Measurements from ENCODE around the gene PCDHGB3. TPM values are rescaled to one million over a fixed set of nuclear protein-coding genes. Genes with fewer than 3 reads are reported as not detected.
"Not testable (repeated sequence)": the region's sequence is repeated elsewhere in the genome, so short reads cannot be mapped to it uniquely, and the experiment has no call there.

Gene PCDHGB3
- total and polyA plus RNA-seq, 7 donors = under 0.01 to 16.1 (median 6.1) TPM; not detected in 1

GRCh38 chr5:141343242-141343952, 26.6 kb upstream of the PCDHGB3 start, which contains the start of gene PCDHGA3:
PCDHGA3 (plus strand) TSS chr5:141343829; CDS start chr5:141344034, 205 bp downstream.
- H3K36me3 ChIP-seq = no peaks in the 10 kb centered on the region
- H3K27me3 ChIP-seq = peaks cover 0 to 37% (median 0%) of the 10 kb centered on the region in 3 donors
- H3K4me3 ChIP-seq = peak within 1 kb of the TSS in 2 of 4 donors; percentile 13 to 22
- DNase-seq = no peak
- intact Hi-C loops (cut with DNase I) = no loop called here
- WGBS, 2 donors = 33 to 37% methylated on average over 9 of the region's 9 CpGs
- no peak within 1 kb of the TSS for H3K27ac ChIP-seq
- no peak for TF ChIP-seq CTCF (IDR thresholded peaks at IDR 0.05)
- TF ChIP-seq POLR2A (IDR thresholded peaks at IDR 0.05) = no peak
- no peak for TF ChIP-seq EP300 (IDR thresholded peaks at IDR 0.05)
- TF ChIP-seq POLR2AphosphoS5 (IDR thresholded peaks at IDR 0.05) = no peak
- peaks cover 31 to 88% (median 54%) of the 10 kb centered on the region in 4 donors for H3K9me3 ChIP-seq
- no peaks in the 10 kb centered on the region for H3K4me1 ChIP-seq

- H3K9me3 ChIP-seq = peaks cover 26 to 86% (median 51%) of the 10 kb centered on the region in 4 donors
- H3K27ac ChIP-seq = no peak overlapping the region
- peak overlapping the region in 2 of 4 donors; percentile 13 to 22 for H3K4me3 ChIP-seq
- peaks cover 0 to 43% (median 0%) of the 10 kb centered on the region in 3 donors for H3K27me3 ChIP-seq
- WGBS, 2 donors = 36 to 60% methylated on average over 31 of the region's 31 CpGs
- H3K4me1 ChIP-seq = no peaks in the 10 kb centered on the region
- intact Hi-C loops (cut with DNase I) = no loop called here
- DNase-seq = no peak
- no peaks in the 10 kb centered on the region for H3K36me3 ChIP-seq
- TF ChIP-seq POLR2A (IDR thresholded peaks at IDR 0.05) (no peak), CTCF (IDR thresholded peaks at IDR 0.05) (no peak), POLR2AphosphoS5 (IDR thresholded peaks at IDR 0.05) (no peak), EP300 (IDR thresholded peaks at IDR 0.05) (no peak)
These were observed 26.0 kb upstream of the PCDHGB3 start for GRCh38 chr5:141343953-141344463.

GRCh38 chr5:141345327-141345726, 24.7 kb upstream of the PCDHGB3 start:
- peaks cover 14 to 79% (median 43%) of the 10 kb centered on the region in 4 donors for H3K9me3 ChIP-seq

GRCh38 chr5:141346017-141346416, 24.0 kb upstream of the PCDHGB3 start:
- DNase-seq; H3K4me3 ChIP-seq; H3K27ac ChIP-seq; H3K36me3 ChIP-seq; H3K4me1 ChIP-seq; intact Hi-C loops (cut with DNase I): not testable (repeated sequence)
- H3K9me3 ChIP-seq = peaks cover 8 to 79% (median 46%) of the 10 kb centered on the region in 4 donors
- H3K27me3 ChIP-seq = peaks cover 0 to 58% (median 0%) of the 10 kb centered on the region in 3 donors
- 48 to 70% methylated on average over 27 to 28 of the region's 35 CpGs for WGBS, 2 donors

More at GRCh38 chr5:141345327-141345726, 24.7 kb upstream of the PCDHGB3 start:
- WGBS, 2 donors = 43 to 62% methylated on average over 20 of the region's 20 CpGs
- peaks cover 0 to 51% (median 0%) of the 10 kb centered on the region in 3 donors for H3K27me3 ChIP-seq
- no peak for DNase-seq
- H3K4me1 ChIP-seq = no peaks in the 10 kb centered on the region
- intact Hi-C loops (cut with DNase I) = no loop called here
- H3K4me3 ChIP-seq = no peak overlapping the region
- TF ChIP-seq CTCF (IDR thresholded peaks at IDR 0.05) (no peak), EP300 (IDR thresholded peaks at IDR 0.05) (no peak), POLR2AphosphoS5 (IDR thresholded peaks at IDR 0.05) (no peak), POLR2A (IDR thresholded peaks at IDR 0.05) (no peak)
- no peak overlapping the region for H3K27ac ChIP-seq
- no peaks in the 10 kb centered on the region for H3K36me3 ChIP-seq

GRCh38 chr5:141349917-141350619, 20.0 kb upstream of the PCDHGB3 start, which contains the start of gene PCDHGB1:
PCDHGB1 (plus strand) TSS chr5:141350099; CDS start chr5:141350261, 162 bp downstream.
- 30 to 39% methylated on average over 29 of the region's 29 CpGs for WGBS, 2 donors
- Histone ChIP-seq H3K27ac (no peak within 1 kb of the TSS), H3K9me3 (peaks cover 15 to 70% (median 44%) of the 10 kb centered on the region in 4 donors), H3K4me1 (no peaks in the 10 kb centered on the region), H3K27me3 (peaks cover 0 to 50% (median 0%) of the 10 kb centered on the region in 3 donors), H3K36me3 (no peaks in the 10 kb centered on the region), H3K4me3 (peak within 1 kb of the TSS in 3 of 4 donors; percentile 9 to 37 (median 20))
- TF ChIP-seq CTCF (IDR thresholded peaks at IDR 0.05) (peak in 1 of 4 experiments; percentile 27), EP300 (IDR thresholded peaks at IDR 0.05) (no peak)
- DNase-seq = no peak
- intact Hi-C loops (cut with DNase I) = no loop called here

Data from sigmoid colon (tissue), 7 donors.